ENCODE measurements around the gene CD274.
"Not testable (repeated sequence)": the region's sequence is repeated elsewhere in the genome, so short reads cannot be mapped to it uniquely, and the experiment has no call there.

CD274 gene

DNA sequence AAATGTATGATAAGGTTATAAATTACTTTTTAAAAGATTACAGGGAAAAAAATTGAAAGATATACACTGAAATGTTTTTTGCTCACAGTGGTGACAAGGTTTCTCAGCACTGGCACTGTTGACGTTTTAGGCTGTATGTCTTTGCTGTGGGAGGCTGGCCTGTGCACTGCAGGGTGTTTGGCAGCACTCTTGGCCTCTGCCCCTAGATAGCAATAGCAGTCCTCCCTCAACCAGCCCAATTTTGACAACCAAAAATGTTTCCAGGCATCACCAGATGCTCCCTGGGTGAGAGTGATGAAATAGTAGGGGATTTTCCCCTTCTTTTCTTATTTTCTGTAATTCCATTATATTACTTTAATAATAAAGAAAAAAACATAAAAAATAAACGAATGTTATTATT lies 3.3 kb downstream of the CD274 start:
- TF ChIP-seq, protein P1, sequence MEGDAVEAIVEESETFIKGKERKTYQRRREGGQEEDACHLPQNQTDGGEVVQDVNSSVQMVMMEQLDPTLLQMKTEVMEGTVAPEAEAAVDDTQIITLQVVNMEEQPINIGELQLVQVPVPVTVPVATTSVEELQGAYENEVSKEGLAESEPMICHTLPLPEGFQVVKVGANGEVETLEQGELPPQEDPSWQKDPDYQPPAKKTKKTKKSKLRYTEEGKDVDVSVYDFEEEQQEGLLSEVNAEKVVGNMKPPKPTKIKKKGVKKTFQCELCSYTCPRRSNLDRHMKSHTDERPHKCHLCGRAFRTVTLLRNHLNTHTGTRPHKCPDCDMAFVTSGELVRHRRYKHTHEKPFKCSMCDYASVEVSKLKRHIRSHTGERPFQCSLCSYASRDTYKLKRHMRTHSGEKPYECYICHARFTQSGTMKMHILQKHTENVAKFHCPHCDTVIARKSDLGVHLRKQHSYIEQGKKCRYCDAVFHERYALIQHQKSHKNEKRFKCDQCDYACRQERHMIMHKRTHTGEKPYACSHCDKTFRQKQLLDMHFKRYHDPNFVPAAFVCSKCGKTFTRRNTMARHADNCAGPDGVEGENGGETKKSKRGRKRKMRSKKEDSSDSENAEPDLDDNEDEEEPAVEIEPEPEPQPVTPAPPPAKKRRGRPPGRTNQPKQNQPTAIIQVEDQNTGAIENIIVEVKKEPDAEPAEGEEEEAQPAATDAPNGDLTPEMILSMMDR (conservative IDR thresholded peaks at IDR 0.05; ENCODE audit: low read length), result no peak
- DNase-seq (ENCODE audit: low read depth), result no peak
- no peak overlapping the region for H3K4me3 ChIP-seq (ENCODE audit: low read length)

DNA sequence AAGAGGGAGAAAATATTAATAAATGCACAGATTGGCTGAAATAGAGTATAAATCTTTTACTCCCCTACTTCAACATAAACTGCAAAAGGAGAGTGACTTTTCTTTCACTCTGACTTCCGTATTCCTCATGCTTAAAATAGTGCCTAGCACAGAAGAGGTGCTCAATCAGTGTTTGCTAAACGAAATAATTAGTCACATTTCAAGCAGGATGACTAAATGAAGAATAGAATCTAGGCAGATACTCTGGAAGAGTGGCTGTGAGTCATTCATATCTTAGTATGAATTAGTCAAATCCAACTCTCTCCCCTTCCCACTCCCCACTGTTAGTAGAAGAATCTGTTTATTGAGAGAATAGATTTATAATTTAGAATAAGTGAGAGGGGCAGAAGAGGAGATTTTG lies 4.8 kb downstream of the CD274 start:
- TF ChIP-seq, protein P1 (conservative IDR thresholded peaks at IDR 0.05; ENCODE audit: low read length), result no peak
- H3K4me3 ChIP-seq (ENCODE audit: low read length), result peak overlapping the region; percentile 19
- peak; percentile 57 for DNase-seq (ENCODE audit: low read depth)

DNA sequence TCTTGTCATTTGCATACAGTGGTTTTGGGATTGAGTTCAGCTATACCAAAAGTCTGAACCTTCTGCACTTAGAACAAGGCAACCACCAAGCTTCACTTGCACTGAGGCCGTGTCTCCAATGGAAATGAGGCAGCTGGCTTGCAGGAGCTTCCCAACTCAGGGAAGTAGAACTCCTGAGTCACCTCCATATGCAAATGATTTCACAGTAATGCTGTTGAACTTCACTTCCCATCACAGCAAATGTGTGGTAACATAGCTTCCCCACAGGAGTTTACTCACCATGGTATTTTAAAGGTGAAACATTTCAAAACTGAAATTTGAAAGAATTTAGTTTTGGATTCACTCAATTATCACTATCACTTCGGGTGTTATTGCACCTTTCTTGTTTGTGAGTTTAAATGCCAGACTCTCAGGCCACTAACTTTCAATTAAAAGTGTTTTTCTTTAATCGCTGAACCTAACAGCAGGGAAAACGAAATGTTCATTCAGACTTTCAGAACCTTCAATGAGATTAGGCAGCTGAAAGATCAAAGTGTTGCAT lies 9.0 kb downstream of the CD274 start:
- DNase-seq (ENCODE audit: low read depth), result peak; percentile 73
- no peak overlapping the region for H3K4me3 ChIP-seq (ENCODE audit: low read length)
- TF ChIP-seq, protein P1 (conservative IDR thresholded peaks at IDR 0.05; ENCODE audit: low read length), result no peak

DNA sequence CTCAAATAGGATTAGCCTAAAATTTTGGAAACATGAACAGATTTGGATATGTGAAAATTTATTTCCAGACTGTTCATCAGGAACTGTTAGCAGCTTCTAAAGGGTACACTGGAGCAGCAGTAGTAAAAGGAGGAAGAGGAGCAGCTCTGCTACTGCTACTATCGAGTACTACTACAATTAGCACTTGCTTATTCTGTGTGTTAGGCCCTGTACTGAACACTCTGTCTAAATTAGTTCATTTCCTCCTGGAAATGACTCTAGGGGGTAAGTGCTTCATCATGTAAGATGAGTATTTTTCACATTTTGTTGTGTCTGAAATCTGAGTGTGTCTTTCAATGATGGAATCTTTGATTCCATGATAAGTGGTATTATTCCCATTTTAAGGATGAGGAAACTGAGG lies 9.8 kb downstream of the CD274 start:
- TF ChIP-seq, protein P1 (conservative IDR thresholded peaks at IDR 0.05; ENCODE audit: low read length), result no peak
- no peak overlapping the region for H3K4me3 ChIP-seq (ENCODE audit: low read length)
- no peak for DNase-seq (ENCODE audit: low read depth)

DNA sequence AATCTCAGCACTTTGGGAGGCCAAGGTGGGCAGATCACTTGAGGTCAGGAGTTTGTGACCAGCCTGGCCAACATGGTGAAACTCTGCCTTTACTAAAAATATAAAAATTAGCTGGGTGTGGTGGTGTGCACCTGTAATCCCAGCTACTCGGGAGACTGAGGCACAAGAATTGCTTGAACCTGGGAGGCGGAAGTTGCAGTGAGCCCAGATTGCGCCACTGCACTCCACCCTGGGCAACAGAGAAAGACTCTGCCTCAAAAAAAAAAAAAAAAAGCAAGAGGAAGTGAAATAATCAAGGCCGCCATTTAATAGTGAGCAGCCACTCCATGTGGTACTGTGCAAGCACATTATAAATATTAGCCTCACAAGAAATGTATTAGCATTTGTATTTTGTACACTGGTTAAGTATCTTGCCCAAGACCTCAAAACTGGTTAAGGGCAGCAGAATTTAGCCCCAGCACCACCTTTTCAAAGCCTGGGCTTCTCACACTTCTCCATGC lies 14.5 kb downstream of the CD274 start:
- H3K4me3 ChIP-seq (ENCODE audit: low read length); DNase-seq (ENCODE audit: low read depth): not testable (repeated sequence)

DNA sequence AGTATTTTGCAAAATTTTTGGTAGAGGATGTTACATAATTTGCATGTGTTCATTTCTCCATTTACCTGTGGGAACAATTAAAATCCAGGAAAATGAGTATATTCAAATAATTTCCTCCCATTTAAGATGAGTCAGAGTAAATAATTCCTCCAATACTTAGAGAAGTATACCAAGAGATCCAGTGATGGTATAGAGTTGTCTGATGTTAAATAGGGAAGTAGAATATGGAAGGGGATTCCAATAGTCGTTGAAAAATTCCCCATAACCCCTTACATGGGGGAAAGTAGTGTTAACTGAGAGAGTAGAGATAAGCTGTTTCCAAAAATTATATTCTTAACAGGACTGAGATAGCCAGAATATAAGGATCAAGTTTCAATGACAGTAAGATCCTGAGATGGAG lies 15.7 kb downstream of the CD274 start:
- TF ChIP-seq, protein P1 (conservative IDR thresholded peaks at IDR 0.05; ENCODE audit: low read length), result no peak
- no peak overlapping the region for H3K4me3 ChIP-seq (ENCODE audit: low read length)
- DNase-seq (ENCODE audit: low read depth), result no peak

DNA sequence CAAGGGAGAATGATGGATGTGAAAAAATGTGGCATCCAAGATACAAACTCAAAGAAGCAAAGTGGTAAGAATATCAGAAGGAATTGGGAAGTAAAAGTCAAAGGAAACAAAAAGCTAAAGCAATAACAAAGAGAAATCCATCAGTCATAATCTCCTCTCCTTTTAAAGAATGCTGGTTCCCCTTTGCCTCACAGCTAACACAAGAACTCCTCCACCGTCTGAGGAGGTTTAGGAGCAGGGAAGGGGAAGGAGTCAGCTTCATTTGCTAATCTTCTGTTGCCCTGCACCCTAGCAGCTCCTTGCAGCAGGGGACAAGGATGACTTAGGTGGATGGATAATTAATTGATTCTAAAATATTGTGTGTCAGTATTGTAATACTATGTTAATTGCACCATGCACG lies 16.4 kb downstream of the CD274 start:
- DNase-seq (ENCODE audit: low read depth), result no peak
- H3K4me3 ChIP-seq (ENCODE audit: low read length), result no peak overlapping the region
- TF ChIP-seq, protein P1 (conservative IDR thresholded peaks at IDR 0.05; ENCODE audit: low read length), result no peak

DNA sequence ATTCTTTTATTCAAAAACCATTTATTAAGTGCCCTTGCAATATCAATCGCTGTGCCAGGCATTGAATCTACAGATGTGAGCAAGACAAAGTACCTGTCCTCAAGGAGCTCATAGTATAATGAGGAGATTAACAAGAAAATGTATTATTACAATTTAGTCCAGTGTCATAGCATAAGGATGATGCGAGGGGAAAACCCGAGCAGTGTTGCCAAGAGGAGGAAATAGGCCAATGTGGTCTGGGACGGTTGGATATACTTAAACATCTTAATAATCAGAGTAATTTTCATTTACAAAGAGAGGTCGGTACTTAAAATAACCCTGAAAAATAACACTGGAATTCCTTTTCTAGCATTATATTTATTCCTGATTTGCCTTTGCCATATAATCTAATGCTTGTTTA lies 18.5 kb downstream of the CD274 start:
- no peak overlapping the region for H3K4me3 ChIP-seq (ENCODE audit: low read length)
- TF ChIP-seq, protein P1 (conservative IDR thresholded peaks at IDR 0.05; ENCODE audit: low read length), result no peak
- DNase-seq (ENCODE audit: low read depth), result no peak
